HG03060 (cell line): ENCODE results near the gene RAB40C.

Experiments
- ATAC-seq: cut with Tn5 transposase; IDR thresholded peaks from one replicate; pipeline ENCODE4 v1.9.1; 2021; ENCODE audit warnings: low read depth, moderate number of reproducible peaks; ENCODE audit not compliant: unreplicated experiment

The RAB40C gene

DNA sequence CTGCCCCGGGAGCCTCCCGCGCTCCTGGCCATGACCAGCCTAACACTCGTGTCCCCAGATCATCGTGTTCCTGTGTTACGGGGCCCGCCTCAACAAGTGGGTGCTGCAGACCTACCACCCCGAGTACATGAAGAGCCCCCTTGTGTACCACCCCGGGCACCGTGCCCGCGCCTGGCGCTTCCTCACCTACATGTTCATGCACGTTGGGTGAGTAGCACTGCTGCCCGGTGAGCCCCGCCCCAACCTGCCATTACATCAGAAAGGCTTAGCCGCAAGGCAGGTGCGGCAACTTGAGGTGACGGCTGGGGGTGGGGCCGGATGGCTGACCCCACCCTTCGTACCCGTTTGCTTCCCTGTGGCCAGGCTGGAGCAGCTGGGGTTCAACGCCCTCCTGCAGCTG, 87.0 kb downstream of the RAB40C start:
- no peak for ATAC-seq

GRCh38 chr16:677316-678190, 87.7 kb downstream of the RAB40C start:
- ATAC-seq = no peak

- no peak for ATAC-seq
Observed at GRCh38 chr16:678209-678857, 88.5 kb downstream of the RAB40C start.
